Measurements from ENCODE around the gene HMX1.

HMX1 gene

GRCh38 chr4:8909548-8909947 is 37.9 kb upstream of the HMX1 start:
- no peak for DNase-seq (ENCODE audit: low spot score)

DNA sequence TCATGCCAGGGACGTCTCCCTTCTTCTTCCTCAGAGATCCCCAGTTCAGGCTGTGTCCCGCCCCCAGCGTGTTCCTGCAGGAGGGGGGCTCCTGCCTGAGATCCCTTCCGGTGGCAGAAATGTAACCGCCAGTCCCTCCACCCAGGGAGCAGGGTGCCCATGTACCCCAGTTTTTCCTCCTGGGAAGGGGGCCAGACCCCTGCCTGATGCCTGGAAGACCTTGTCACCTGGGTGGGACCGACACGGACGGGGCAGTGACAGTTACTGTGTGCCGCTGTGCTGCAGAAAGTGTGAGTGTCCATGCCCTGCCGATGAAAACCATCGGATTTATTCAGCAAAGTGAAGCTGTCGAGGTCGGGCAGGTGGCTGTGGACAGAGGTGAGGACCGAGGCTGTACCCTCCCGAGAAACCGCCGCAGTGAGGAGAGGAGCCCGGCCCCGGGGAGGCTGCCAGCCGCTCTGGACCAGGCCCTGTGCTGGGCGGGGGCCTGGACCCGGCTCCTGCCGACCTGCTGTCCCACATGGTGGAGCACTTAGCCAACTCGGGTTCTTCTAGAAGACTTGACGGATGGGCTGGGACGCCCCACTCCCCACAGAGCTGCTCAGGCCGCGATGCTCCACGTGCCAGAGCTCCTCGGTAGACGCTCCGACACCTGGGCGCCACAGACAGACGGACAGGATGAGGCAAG is 36.7 kb upstream of the HMX1 start:
- no peak for DNase-seq (ENCODE audit: low spot score)

GRCh38 chr4:8907596-8908205 is 36.1 kb upstream of the HMX1 start:
- DNase-seq (ENCODE audit: low spot score): no peak

GRCh38 chr4:8906991-8907595 is 35.5 kb upstream of the HMX1 start:
- DNase-seq (ENCODE audit: low spot score): no peak

DNA sequence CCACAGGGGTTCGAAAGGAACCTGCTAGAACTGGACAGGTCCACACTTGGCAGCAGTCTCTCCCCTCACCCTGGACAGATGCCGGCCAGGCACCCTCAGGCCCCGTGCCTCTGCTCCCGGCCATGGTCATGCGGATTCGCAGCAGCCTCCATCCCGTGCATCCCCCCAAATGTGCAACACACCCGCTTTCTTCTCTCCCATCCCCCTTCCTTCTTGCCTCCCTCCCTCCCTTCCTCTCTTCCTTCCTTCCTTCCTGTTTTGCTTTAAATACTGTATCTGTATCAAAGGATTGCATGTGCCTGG is 35.0 kb upstream of the HMX1 start:
- no peak for DNase-seq (ENCODE audit: low spot score)

DNA sequence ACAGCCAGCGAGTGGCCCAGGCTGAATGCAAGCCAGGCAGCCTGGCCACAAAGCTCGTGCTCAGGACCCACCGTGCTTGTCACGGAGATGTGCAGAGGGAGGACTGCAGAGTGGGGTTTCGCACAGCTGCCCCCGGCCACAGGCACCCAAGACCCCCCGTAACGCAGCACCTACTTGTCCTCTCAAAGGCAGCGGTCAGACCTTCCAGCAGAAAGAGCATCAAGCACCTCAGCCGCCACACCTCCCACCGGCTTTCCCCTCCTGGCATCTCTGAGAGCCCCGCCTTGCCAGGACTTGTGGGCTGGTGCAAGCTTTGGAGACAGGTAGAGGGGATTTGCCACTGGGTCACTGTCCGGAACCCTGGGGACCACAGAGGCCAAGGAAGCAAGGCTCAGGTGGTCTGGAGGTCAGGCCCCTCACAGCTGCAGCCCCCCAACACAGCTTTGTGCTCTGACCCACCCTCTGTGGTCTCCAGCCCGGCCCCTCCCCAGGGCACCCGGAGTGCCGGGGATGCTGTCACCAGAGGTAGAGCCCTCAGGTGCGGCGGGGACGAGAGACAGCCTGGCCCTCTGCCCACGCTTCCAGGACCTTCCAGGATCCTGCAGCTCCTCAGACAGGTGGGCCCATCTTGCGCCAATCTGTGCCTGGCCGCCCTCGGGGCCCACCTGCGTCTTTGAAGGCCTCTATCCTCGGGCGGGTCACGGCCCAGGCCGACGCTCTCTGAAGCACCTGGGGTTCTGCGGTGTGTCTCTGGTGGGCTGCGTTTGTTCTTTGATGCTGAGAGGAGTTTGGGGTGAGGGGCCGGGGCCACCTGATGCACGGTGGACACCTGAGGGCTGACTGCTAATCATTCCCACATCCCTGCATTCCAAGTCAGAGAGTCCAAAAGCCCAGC is 34.4 kb upstream of the HMX1 start:
- no peak for DNase-seq (ENCODE audit: low spot score)

GRCh38 chr4:8905226-8905772 is 33.7 kb upstream of the HMX1 start:
- no peak for DNase-seq (ENCODE audit: low spot score)

DNA sequence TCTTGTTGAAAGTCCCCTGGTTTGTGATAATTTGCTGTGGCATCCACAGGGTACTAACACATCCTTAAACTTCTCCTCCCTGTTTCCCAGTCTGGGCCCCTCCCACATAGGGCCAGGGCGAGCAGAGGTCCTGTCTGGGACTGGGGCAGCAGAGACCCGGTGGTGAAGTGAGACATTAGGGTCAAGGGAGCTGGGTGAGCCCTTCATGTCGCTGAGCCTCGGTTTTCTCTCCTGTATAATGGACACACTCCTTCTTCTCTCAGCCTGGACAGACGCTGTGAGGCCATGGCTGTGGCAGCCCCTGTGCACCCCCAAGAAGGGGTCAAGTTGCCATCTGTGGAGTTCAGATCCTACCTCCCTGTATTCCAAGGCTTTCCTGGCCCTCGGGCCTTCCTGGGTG is 33.0 kb upstream of the HMX1 start:
- no peak for DNase-seq (ENCODE audit: low spot score)

DNA sequence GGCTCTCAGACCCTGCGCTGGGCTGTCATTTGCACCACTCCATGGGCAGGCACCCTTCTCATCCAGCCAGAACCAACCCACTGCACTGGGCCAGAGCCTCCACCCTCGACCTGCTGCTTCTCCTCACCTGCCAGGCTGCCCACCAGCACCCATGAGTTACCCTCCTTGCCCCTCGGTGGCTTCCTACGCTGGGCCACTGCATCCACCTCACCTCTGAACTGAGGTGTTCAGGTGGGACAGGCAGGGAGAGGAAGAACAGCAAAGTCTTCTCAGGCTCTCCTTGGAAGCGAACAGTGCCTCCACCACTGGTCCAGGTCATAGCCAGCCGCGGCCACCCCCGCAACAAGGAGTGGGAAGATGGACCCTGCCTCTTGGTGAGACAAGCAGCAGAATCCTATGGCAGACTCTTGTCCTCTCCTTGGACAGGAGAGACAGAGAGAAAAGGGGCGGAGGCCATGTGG is 32.4 kb upstream of the HMX1 start:
- DNase-seq (ENCODE audit: low spot score): no peak

GRCh38 chr4:8901335-8901734 is 29.7 kb upstream of the HMX1 start:
- no peak for DNase-seq (ENCODE audit: low spot score)

- DNase-seq (ENCODE audit: low spot score): no peak
These were observed 28.9 kb upstream of the HMX1 start for GRCh38 chr4:8900588-8900987.

DNA sequence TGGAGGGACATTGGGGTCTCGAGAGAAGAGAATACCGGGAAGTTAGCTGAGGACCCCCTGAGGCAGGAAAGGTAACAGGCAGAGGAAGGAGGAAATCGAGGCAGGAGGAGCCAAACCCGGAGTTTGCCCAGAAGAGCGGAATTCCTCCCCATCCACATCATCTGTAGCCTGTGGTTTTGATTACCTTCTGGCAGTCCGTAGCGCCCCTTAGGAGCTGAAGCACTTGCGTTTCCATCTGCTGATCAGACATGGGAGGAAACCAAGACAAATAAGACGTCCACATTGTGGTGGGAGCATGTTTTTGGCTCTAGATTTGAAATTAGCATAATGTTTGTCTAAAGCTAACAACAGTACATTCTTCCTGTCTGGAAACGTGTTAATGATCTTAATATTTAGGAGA is 26.8 kb upstream of the HMX1 start:
- no peak for DNase-seq (ENCODE audit: low spot score)

- DNase-seq (ENCODE audit: low spot score): no peak
These were observed 25.9 kb upstream of the HMX1 start for GRCh38 chr4:8897251-8898167.

GRCh38 chr4:8896506-8896905 is 24.9 kb upstream of the HMX1 start:
- DNase-seq (ENCODE audit: low spot score): no peak

DNA sequence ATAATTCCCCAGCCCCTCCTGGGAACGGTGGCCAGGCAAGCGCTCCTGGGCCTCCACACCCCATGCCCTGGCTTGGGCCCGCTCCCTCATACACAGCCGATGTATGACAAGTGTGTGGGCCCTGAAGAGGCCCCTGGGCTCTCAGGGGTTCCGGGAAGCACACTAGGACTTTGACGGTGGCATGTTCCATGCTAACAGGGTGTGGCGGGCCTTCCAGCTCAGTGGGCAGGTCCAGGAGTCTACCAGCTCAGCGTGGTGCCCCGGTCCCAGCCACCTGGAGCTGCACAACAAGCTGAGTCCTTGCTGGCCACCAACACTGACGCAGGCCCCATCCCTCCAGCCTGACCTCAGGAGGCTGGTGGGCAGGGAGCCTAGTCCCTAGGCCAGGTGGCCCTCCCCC is 24.4 kb upstream of the HMX1 start:
- no peak for DNase-seq (ENCODE audit: low spot score)

GRCh38 chr4:8895295-8895694 is 23.7 kb upstream of the HMX1 start:
- no peak for DNase-seq (ENCODE audit: low spot score)

DNA sequence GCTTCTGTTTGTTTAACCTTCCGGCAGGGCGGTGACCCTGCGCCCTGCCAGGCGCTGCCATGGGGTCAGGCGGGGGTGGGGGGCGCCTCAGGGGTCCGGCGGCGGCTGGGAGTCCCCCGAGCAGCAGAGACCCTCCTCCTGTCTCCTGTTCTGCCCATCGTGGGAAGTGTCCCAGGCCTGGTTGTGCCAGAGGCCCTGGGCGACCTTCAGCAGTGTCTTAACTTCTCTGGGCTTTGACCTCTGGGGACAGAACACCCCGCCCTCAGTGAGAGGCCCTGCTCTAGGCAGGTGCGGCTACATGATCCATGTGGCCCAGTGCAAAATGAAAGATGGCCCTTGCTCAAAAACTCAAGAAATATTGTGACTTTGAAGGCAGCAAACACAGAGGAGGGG is 22.8 kb upstream of the HMX1 start:
- DNase-seq (ENCODE audit: low spot score): no peak

DNA sequence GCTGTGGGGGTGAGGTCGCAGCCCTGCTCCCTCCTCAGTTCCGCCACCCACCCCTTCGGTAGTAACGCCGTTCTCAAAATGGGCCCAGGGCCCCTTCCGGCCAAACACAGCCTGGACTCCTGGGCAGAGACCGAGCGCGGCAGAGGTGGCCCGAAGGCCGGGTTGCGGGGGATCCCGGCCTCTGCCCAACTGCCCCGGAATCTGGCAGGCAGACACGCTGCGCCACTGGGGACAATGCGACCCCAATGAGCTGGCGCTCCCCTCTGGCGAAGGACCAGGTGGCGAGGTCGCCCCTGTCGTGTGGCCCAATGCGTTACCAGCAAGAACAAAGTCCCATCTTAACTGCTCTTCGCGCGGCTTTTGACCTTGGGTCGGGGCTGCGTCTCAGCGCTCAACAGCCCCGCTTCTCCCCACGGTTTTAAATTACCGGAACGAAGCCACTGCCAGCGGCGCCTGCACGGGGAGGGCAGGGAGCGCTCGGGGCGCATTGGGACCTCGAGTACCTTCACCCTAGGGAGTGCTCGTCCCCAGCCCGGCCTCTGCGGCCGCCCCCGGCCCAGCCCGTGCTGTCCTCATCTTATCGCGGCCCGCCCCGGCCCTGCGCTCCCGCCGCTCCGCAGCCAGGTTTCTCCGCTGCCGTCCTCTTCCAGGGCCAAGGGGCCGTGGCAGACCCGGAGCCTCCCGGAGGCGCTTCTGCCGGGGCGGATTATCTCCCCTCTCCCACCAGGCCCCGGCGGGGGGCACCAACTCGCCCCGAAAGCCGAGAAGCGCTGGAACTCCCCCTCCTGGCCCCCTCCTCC is 22.2 kb upstream of the HMX1 start:
- DNase-seq (ENCODE audit: low spot score): no peak

DNA sequence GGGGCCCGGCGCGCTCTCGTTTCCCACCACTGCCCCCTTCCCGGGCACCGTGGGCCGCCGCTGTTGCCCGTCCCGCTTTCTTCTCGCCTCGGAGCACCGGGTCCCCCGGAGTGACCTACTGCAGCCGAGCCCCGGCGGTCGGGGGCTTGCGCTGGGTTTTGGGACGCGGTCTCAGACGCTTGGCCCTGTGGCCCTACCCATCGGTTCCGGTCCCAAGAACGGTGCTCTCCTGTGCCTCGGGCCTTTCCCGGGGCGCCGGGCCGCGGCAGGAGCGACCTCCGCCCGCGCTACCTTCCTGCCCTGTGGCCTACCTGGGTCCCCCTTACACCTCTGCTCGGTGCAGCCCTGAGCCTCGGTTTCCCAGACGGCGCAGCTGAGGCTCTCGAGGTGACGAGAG is 21.6 kb upstream of the HMX1 start:
- no peak for DNase-seq (ENCODE audit: low spot score)

GRCh38 chr4:8892556-8893226 is 21.1 kb upstream of the HMX1 start:
- no peak for DNase-seq (ENCODE audit: low spot score)

Measured in AG08396 (cell line).